ENCODE data around the gene FANCE. TPM values are rescaled to one million over a fixed set of nuclear protein-coding genes. Genes with fewer than 3 reads are reported as not detected.
A peak's percentile ranks its signal among the peaks of the same experiment; 100 is the strongest.

Gene FANCE
- total and polyA plus RNA-seq, 9 of the 15 experiments (the other 6 are each of a cell fraction or from before 2014, with no cell fraction given), result 5.7 to 30.2 (median 17.0) TPM

DNA sequence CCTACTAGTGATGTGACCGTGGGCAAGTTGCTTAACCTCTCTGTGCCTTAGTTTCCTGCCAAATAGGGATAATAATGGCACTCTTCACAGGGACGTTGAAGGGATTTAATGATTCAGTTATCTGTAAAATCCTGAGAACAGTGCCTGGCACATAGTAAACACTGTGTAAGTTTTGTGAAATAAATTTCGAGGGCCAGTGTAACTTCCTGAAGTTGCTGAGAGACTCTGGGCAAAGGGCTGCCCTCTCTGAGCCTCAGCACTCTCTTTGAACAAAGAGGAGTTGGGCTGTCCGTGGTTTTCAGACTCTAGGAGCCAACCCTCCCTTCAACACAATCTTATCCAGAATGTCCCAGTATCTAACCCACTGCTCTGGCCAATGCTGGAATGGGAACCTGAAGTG, 47.2 kb downstream of the FANCE start:
- 45% methylated on average over 4 of the region's 4 CpGs for WGBS (ENCODE audit: insufficient coverage, low coverage, missing lambda C conversion rate)
- Histone ChIP-seq H3K9me1 (ENCODE audit: control insufficient read depth, insufficient read depth, low read length) (no peaks in the 10 kb centered on the region), H3K27ac (ENCODE audit: extremely low read depth, low read depth, low read length) (no peak overlapping the region), H3K79me2 (ENCODE audit: control insufficient read depth, insufficient read depth, low read length) (peaks cover 29% of the 10 kb centered on the region), H4K20me1 (replicated peaks; ENCODE audit: control insufficient read depth, insufficient read depth, low read length) (peaks cover 5% of the 10 kb centered on the region; the same call in 1 of the 2 replicates), H3K36me3 (ENCODE audit: control insufficient read depth, insufficient read depth, low read length) (no peaks in the 10 kb centered on the region), H3K27me3 (ENCODE audit: control insufficient read depth in 2 of 2, insufficient read depth in 2 of 2, low read length in 2 of 2) (peaks cover 6 to 10% of the 10 kb centered on the region in 2 experiments; a peak in 4 of 5 replicates), H3K4me3 (no peak overlapping the region), H3K9me3 (replicated peaks; ENCODE audit: control insufficient read depth, insufficient read depth, low read depth, low read length) (no peaks in the 10 kb centered on the region), H3K4me1 (replicated peaks in 1 of 2; ENCODE audit: control insufficient read depth in 2 of 2, insufficient read depth in 2 of 2, low read length in 2 of 2) (peaks cover 27 to 43% of the 10 kb centered on the region in 2 experiments; a peak in 4 of 5 replicates), H3K4me2 (ENCODE audit: insufficient read depth, low read length) (no peak overlapping the region), H2AFZ (ENCODE audit: low read depth, low read length) (no peak overlapping the region), H3K9ac (ENCODE audit: insufficient read depth in 1 of 2, low read depth in 2 of 2, low read length in 2 of 2) (peak overlapping the region in 1 of 2 experiments; percentile 93; a peak in 1 of 4 replicates)
- ChIA-PET CTCF (ENCODE audit: low intra/inter-chr PET ratio) (interaction anchor here (0.6 kb wide), 1 partner anchor 1043 kb away, joined by 3 read pairs; no protein-coding TSS in a partner anchor), POLR2A (interaction anchor here (1.0 kb wide), 1 partner anchor 153 kb away, joined by 3 read pairs; no protein-coding TSS in a partner anchor)
- in situ Hi-C loops (cut with MboI), result no loop called here
- no peak for TF ChIP-seq CBX2 (IDR thresholded peaks at IDR 0.05; ENCODE audit: insufficient read depth, low read length, poor library complexity, severe bottlenecking)
- TF ChIP-seq NR2F6 (CRISPR knock-in tag; IDR thresholded peaks at IDR 0.05), result no peak
- TF ChIP-seq BRD9 (IDR thresholded peaks at IDR 0.05; ENCODE audit: low read depth, partially characterized antibody), result peak; percentile 100
- peak; percentile 37 for TF ChIP-seq RBM25 (IDR thresholded peaks at IDR 0.05; ENCODE audit: low read depth, low read length, severe bottlenecking)
- peak in 1 of 2 experiments; percentile 35; a peak in 1 of 4 replicates for TF ChIP-seq KDM1A (IDR thresholded peaks at IDR 0.05)
- peak; percentile 42; the same call in 1 of the 2 replicates for TF ChIP-seq SP1 (CRISPR knock-in tag; IDR thresholded peaks at IDR 0.05)
- TF ChIP-seq, protein P1, sequence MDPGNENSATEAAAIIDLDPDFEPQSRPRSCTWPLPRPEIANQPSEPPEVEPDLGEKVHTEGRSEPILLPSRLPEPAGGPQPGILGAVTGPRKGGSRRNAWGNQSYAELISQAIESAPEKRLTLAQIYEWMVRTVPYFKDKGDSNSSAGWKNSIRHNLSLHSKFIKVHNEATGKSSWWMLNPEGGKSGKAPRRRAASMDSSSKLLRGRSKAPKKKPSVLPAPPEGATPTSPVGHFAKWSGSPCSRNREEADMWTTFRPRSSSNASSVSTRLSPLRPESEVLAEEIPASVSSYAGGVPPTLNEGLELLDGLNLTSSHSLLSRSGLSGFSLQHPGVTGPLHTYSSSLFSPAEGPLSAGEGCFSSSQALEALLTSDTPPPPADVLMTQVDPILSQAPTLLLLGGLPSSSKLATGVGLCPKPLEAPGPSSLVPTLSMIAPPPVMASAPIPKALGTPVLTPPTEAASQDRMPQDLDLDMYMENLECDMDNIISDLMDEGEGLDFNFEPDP (CRISPR knock-in tag; IDR thresholded peaks at IDR 0.05), result no peak
- TF ChIP-seq ZFP36 (IDR thresholded peaks at IDR 0.05; ENCODE audit: low read depth, low read length, partially characterized antibody), result peak; percentile 35
- TF ChIP-seq CREB1 (IDR thresholded peaks at IDR 0.05), result 0 out of 2 replicates have a peak, but pooled peaks have one; percentile 10
- TF ChIP-seq CREB1 (CRISPR knock-in tag; IDR thresholded peaks at IDR 0.05), result no peak
- TF ChIP-seq BCOR (IDR thresholded peaks at IDR 0.05), result peak; percentile 56
- no peak for TF ChIP-seq RBM17 (IDR thresholded peaks at IDR 0.05; ENCODE audit: borderline replicate concordance, low read depth, low read length)
- TF ChIP-seq SRSF3 (IDR thresholded peaks at IDR 0.05; ENCODE audit: insufficient read depth, low read length), result no peak
- no peak for ATAC-seq
- intact Hi-C loops (cut with micrococcal nuclease), result no loop called here
- no peak for DNase-seq (ENCODE audit: extremely low read depth in 1 of 4, low spot score in 3 of 4)
- peak; percentile 48 for FAIRE-seq
- no TSS peak for BruUV-seq (replicated peaks)
